Loucy (cell line): Measurements from ENCODE around the gene SST.

ENCODE experiments used
- CTCF ChIP-seq: fragments of 200-600 bp; sonication (generic); conservative IDR thresholded peaks from 2 replicates; pipeline ENCODE4 v1.5.1; 2014; ENCODE audit warnings: mild to moderate bottlenecking, antibody characterized with exemption, low read length
- EZH2phosphoT487 ChIP-seq: fragments of 200-600 bp; IDR thresholded peaks from 2 replicates; pipeline ENCODE4 v1.6.1; 2018; ENCODE audit warnings: antibody characterized with exemption, mild to moderate bottlenecking, moderate library complexity, borderline replicate concordance

- TF ChIP-seq CTCF (no peak), EZH2phosphoT487 (no peak)
Measured at GRCh38 chr3:187702507-187703033, 32.4 kb upstream of the SST start, which contains the start of gene RTP2.
